GM12878 (cell line): ENCODE data around the gene CCIN.

Source experiments
- BACH1 ChIP-seq: fragments of 450-650 bp; IDR thresholded peaks from 2 replicates; pipeline ENCODE4 v1.6.1; 2017; ENCODE audit warnings: mild to moderate bottlenecking, borderline replicate concordance
- CTCF ChIP-seq, 3 experiments: IDR thresholded peaks in 2 of 3; conservative IDR thresholded peaks in 1 of 3; 2 replicates each; pipeline ENCODE4 v1.5.1; 2011; ENCODE audit warnings: low read depth in 3 of 3, low read length in 3 of 3, mild to moderate bottlenecking in 3 of 3, control low read depth in 2 of 3, moderate library complexity in 2 of 3, inconsistent platforms in 1 of 3, mixed read lengths in 1 of 3; ENCODE audit not compliant: control insufficient read depth in 2 of 3, insufficient read depth in 1 of 3; ENCODE audit errors: extremely low read depth in 1 of 3
- EGR1 ChIP-seq, 2 experiments: IDR thresholded peaks; 1 replicate in 1 of 2; 2 replicates in 1 of 2; pipeline ENCODE4 v1.6.1; 2011 to 2012; ENCODE audit warnings: low read depth in 2 of 2, low read length in 2 of 2, borderline replicate concordance in 1 of 2, mild to moderate bottlenecking in 1 of 2, moderate library complexity in 1 of 2
- HCFC1 ChIP-seq: fragments of 150-350 bp; IDR thresholded peaks from 2 replicates; pipeline ENCODE4 v1.6.1; 2014; ENCODE audit warnings: low read length
- MYC ChIP-seq: IDR thresholded peaks from 2 replicates; pipeline ENCODE4 v1.6.1; 2011; ENCODE audit warnings: mild to moderate bottlenecking, low read length, moderate library complexity, inconsistent platforms; ENCODE audit not compliant: insufficient read depth, insufficient replicate concordance, insufficient read length, severe bottlenecking
- NFXL1 ChIP-seq: fragments of 450-650 bp; IDR thresholded peaks from 2 replicates; pipeline ENCODE4 v1.6.1; 2017; ENCODE audit warnings: antibody characterized with exemption, mild to moderate bottlenecking, borderline replicate concordance
- NRF1 ChIP-seq: conservative IDR thresholded peaks from 2 replicates; pipeline ENCODE4 v1.6.1; 2011; ENCODE audit warnings: mild to moderate bottlenecking, low read depth, low read length, improper control_type of control experiment
- REST ChIP-seq: IDR thresholded peaks from 2 replicates; pipeline ENCODE4 v1.6.1; 2012; ENCODE audit warnings: mild to moderate bottlenecking, low read depth, low read length
- RFX5 ChIP-seq: IDR thresholded peaks from 2 replicates; pipeline ENCODE4 v1.6.1; 2011; ENCODE audit warnings: low read depth, low read length, improper control_type of control experiment
- SIN3A ChIP-seq: IDR thresholded peaks from 2 replicates; pipeline ENCODE4 v1.6.1; 2012; ENCODE audit warnings: low read depth, low read length, improper control_type of control experiment
- TARDBP ChIP-seq: IDR thresholded peaks from 2 replicates; pipeline ENCODE4 v1.6.1; 2016; ENCODE audit warnings: borderline replicate concordance
- YY1 ChIP-seq: IDR thresholded peaks from 2 replicates; pipeline ENCODE4 v1.6.1; 2011; ENCODE audit warnings: low read depth, mild to moderate bottlenecking, low read length
- ZZZ3 ChIP-seq: IDR thresholded peaks from 2 replicates; pipeline ENCODE4 v1.6.1; 2011; ENCODE audit warnings: low read depth; ENCODE audit not compliant: control insufficient read depth, insufficient read length

GRCh38 chr9:36163786-36164170, 5.4 kb upstream of the CCIN start:
- no peak for TF ChIP-seq MYC
- no peak for TF ChIP-seq CTCF (IDR thresholded peaks at IDR 0.05 in 2 of 3, conservative IDR thresholded peaks at IDR 0.05 in 1 of 3; ENCODE audit: control insufficient read depth in 2 of 3, extremely low read depth in 1 of 3, insufficient read depth in 1 of 3, low read depth in 3 of 3, low read length in 3 of 3)
- no peak for TF ChIP-seq NRF1
- TF ChIP-seq YY1: no peak
- TF ChIP-seq BACH1: no peak
- TF ChIP-seq HCFC1: no peak
- no peak for TF ChIP-seq NFXL1
- no peak for TF ChIP-seq TARDBP
- no peak for TF ChIP-seq EGR1 (IDR thresholded peaks at IDR 0.05; ENCODE audit: borderline replicate concordance in 1 of 2, low read depth in 2 of 2, low read length in 2 of 2)
- TF ChIP-seq ZZZ3: no peak
- TF ChIP-seq RFX5: no peak
- TF ChIP-seq REST: no peak
- no peak for TF ChIP-seq SIN3A
